ENCODE data around the gene NME9. TPM values are rescaled to one million over a fixed set of nuclear protein-coding genes. Genes with fewer than 3 reads are reported as not detected.

Gene NME9
- total and polyA plus RNA-seq, 4 donors = 0.08 to 0.39 TPM; not detected in 2

DNA sequence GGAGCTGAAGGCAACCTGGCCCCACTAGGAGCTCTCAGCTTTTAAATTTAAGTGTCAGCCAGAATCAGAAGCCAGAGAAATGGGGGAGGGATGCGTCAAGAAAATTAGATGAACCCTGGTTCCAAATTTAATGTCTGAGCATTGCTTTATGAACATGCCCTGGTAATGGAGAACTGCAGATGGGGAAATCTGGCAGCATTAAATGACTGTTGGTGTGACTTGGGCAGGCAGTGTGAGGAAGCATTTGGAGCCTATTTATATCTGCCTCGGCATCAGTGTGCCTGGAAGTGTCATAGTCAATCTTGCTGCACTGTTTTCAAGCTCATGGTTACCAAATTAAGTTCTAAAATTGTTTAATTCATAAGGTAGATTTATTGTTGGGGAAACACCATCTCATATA is 29.0 kb downstream of the NME9 start:
- no peak for DNase-seq (ENCODE audit: low spot score)
- H3K4me1 ChIP-seq (ENCODE audit: control insufficient read depth in 4 of 4, insufficient read depth in 4 of 4, low read length in 3 of 4) = no peaks in the 10 kb centered on the region
- H3K9ac ChIP-seq (ENCODE audit: low read depth in 1 of 2, low read length in 2 of 2) = no peak overlapping the region
- TF ChIP-seq SP1 (IDR thresholded peaks at IDR 0.05) (no peak), RXRA (IDR thresholded peaks at IDR 0.05) (no peak), RAD21 (IDR thresholded peaks at IDR 0.05) (no peak), HNF4A (conservative IDR thresholded peaks at IDR 0.05) (no peak), NR2F2 (IDR thresholded peaks at IDR 0.05) (no peak), FOXA1 (IDR thresholded peaks at IDR 0.05) (no peak), TAF1 (conservative IDR thresholded peaks at IDR 0.05) (no peak), EGR1 (IDR thresholded peaks at IDR 0.05; ENCODE audit: low read depth in 2 of 2) (no peak), HNF4G (IDR thresholded peaks at IDR 0.05) (no peak), FOXA2 (IDR thresholded peaks at IDR 0.05) (no peak), JUND (IDR thresholded peaks at IDR 0.05) (no peak), YY1 (IDR thresholded peaks at IDR 0.05) (no peak)
- TF ChIP-seq, protein P1, sequence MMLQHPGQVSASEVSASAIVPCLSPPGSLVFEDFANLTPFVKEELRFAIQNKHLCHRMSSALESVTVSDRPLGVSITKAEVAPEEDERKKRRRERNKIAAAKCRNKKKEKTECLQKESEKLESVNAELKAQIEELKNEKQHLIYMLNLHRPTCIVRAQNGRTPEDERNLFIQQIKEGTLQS (IDR thresholded peaks at IDR 0.05) = no peak
- TF ChIP-seq, protein P2, sequence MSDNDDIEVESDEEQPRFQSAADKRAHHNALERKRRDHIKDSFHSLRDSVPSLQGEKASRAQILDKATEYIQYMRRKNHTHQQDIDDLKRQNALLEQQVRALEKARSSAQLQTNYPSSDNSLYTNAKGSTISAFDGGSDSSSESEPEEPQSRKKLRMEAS (IDR thresholded peaks at IDR 0.05) = no peak
- TF ChIP-seq, protein P3, sequence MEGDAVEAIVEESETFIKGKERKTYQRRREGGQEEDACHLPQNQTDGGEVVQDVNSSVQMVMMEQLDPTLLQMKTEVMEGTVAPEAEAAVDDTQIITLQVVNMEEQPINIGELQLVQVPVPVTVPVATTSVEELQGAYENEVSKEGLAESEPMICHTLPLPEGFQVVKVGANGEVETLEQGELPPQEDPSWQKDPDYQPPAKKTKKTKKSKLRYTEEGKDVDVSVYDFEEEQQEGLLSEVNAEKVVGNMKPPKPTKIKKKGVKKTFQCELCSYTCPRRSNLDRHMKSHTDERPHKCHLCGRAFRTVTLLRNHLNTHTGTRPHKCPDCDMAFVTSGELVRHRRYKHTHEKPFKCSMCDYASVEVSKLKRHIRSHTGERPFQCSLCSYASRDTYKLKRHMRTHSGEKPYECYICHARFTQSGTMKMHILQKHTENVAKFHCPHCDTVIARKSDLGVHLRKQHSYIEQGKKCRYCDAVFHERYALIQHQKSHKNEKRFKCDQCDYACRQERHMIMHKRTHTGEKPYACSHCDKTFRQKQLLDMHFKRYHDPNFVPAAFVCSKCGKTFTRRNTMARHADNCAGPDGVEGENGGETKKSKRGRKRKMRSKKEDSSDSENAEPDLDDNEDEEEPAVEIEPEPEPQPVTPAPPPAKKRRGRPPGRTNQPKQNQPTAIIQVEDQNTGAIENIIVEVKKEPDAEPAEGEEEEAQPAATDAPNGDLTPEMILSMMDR (IDR thresholded peaks at IDR 0.05; ENCODE audit: low read depth, low read length, missing input control) = no peak
- TF ChIP-seq, protein P4, sequence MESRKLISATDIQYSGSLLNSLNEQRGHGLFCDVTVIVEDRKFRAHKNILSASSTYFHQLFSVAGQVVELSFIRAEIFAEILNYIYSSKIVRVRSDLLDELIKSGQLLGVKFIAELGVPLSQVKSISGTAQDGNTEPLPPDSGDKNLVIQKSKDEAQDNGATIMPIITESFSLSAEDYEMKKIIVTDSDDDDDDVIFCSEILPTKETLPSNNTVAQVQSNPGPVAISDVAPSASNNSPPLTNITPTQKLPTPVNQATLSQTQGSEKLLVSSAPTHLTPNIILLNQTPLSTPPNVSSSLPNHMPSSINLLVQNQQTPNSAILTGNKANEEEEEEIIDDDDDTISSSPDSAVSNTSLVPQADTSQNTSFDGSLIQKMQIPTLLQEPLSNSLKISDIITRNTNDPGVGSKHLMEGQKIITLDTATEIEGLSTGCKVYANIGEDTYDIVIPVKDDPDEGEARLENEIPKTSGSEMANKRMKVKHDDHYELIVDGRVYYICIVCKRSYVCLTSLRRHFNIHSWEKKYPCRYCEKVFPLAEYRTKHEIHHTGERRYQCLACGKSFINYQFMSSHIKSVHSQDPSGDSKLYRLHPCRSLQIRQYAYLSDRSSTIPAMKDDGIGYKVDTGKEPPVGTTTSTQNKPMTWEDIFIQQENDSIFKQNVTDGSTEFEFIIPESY (IDR thresholded peaks at IDR 0.05) = no peak
- TF ChIP-seq, protein P5, sequence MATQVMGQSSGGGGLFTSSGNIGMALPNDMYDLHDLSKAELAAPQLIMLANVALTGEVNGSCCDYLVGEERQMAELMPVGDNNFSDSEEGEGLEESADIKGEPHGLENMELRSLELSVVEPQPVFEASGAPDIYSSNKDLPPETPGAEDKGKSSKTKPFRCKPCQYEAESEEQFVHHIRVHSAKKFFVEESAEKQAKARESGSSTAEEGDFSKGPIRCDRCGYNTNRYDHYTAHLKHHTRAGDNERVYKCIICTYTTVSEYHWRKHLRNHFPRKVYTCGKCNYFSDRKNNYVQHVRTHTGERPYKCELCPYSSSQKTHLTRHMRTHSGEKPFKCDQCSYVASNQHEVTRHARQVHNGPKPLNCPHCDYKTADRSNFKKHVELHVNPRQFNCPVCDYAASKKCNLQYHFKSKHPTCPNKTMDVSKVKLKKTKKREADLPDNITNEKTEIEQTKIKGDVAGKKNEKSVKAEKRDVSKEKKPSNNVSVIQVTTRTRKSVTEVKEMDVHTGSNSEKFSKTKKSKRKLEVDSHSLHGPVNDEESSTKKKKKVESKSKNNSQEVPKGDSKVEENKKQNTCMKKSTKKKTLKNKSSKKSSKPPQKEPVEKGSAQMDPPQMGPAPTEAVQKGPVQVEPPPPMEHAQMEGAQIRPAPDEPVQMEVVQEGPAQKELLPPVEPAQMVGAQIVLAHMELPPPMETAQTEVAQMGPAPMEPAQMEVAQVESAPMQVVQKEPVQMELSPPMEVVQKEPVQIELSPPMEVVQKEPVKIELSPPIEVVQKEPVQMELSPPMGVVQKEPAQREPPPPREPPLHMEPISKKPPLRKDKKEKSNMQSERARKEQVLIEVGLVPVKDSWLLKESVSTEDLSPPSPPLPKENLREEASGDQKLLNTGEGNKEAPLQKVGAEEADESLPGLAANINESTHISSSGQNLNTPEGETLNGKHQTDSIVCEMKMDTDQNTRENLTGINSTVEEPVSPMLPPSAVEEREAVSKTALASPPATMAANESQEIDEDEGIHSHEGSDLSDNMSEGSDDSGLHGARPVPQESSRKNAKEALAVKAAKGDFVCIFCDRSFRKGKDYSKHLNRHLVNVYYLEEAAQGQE (IDR thresholded peaks at IDR 0.05) = no peak
- WGBS = 87% methylated on average over 2 of the region's 2 CpGs
- H3K36me3 ChIP-seq (ENCODE audit: control insufficient read depth in 4 of 4, insufficient read depth in 3 of 4, low read depth in 1 of 4, low read length in 3 of 4) = peaks cover 0 to 13% (median 8%) of the 10 kb centered on the region in 4 donors
- H3K4me3 ChIP-seq (ENCODE audit: low read depth in 1 of 3, low read length in 3 of 3) = no peak overlapping the region
- H3K27ac ChIP-seq (ENCODE audit: low read depth in 1 of 2, low read length in 2 of 2) = no peak overlapping the region
- H3K27me3 ChIP-seq (ENCODE audit: control insufficient read depth in 4 of 4, insufficient read depth in 4 of 4, low read length in 3 of 4) = no peaks in the 10 kb centered on the region
- H3K9me3 ChIP-seq (ENCODE audit: control insufficient read depth in 4 of 4, low read length in 3 of 4) = no peaks in the 10 kb centered on the region

DNA sequence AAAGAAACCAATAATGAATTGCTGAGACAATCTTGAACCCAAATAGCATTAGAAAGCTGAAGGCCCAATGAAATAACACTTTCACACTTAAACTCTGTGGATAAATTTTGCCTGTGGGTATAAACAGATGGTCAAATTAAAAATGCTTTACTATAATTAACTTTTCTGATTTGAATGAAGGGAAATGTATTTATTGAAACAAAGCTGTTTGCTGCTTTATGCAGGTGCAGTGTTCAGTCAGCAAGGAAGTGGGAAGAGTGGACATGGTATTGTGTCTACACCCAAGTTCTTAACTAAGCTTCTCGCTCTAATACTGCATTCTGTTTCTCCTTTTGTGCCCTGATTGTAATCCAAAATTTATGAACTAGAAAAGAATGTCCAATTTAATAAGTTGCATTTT is 31.8 kb downstream of the NME9 start:
- H3K36me3 ChIP-seq (ENCODE audit: control insufficient read depth in 4 of 4, insufficient read depth in 3 of 4, low read depth in 1 of 4, low read length in 3 of 4) = peaks cover 0 to 20% (median 17%) of the 10 kb centered on the region in 4 donors
- TF ChIP-seq NR2F2 (IDR thresholded peaks at IDR 0.05) = no peak
- TF ChIP-seq, protein P1 (IDR thresholded peaks at IDR 0.05) = no peak
- TF ChIP-seq HNF4G (IDR thresholded peaks at IDR 0.05) = no peak
- no peak for TF ChIP-seq GABPA (IDR thresholded peaks at IDR 0.05 in 1 of 2, conservative IDR thresholded peaks at IDR 0.05 in 1 of 2)
- no peak for TF ChIP-seq FOXA2 (IDR thresholded peaks at IDR 0.05)
- TF ChIP-seq, protein P3 (IDR thresholded peaks at IDR 0.05; ENCODE audit: low read depth, low read length, missing input control) = no peak
- no peak overlapping the region for H3K4me3 ChIP-seq (ENCODE audit: low read depth in 1 of 3, low read length in 3 of 3)
- no peak overlapping the region for H3K9ac ChIP-seq (ENCODE audit: low read depth in 1 of 2, low read length in 2 of 2)
- no peaks in the 10 kb centered on the region for H3K9me3 ChIP-seq (ENCODE audit: control insufficient read depth in 4 of 4, low read length in 3 of 4)
- WGBS = 99% methylated on average over 1 of the region's 1 CpG
- H3K4me1 ChIP-seq (ENCODE audit: control insufficient read depth in 4 of 4, insufficient read depth in 4 of 4, low read length in 3 of 4) = no peaks in the 10 kb centered on the region
- no peak for DNase-seq (ENCODE audit: low spot score)
- no peak overlapping the region for H3K27ac ChIP-seq (ENCODE audit: low read depth in 1 of 2, low read length in 2 of 2)
- H3K27me3 ChIP-seq (ENCODE audit: control insufficient read depth in 4 of 4, insufficient read depth in 4 of 4, low read length in 3 of 4) = no peaks in the 10 kb centered on the region

Data from liver (tissue), 9 donors.